ENCODE data around the gene RECK.

GRCh38 chr9:36018891-36019720, 17.6 kb upstream of the RECK start:
- TF ChIP-seq POLR2A (IDR thresholded peaks at IDR 0.05; ENCODE audit: low read length) (no peak), GATA1 (IDR thresholded peaks at IDR 0.05; ENCODE audit: low read depth, low read length) (no peak)
